ENCODE data around the gene SEC14L5. TPM values are rescaled to one million over a fixed set of nuclear protein-coding genes. Genes with fewer than 3 reads are reported as not detected.

Gene SEC14L5
- total and polyA plus RNA-seq, 10 of the 15 experiments (the other 5 are each of a cell fraction or from before 2014, with no cell fraction given) = 0.01 TPM; not detected in 9

DNA sequence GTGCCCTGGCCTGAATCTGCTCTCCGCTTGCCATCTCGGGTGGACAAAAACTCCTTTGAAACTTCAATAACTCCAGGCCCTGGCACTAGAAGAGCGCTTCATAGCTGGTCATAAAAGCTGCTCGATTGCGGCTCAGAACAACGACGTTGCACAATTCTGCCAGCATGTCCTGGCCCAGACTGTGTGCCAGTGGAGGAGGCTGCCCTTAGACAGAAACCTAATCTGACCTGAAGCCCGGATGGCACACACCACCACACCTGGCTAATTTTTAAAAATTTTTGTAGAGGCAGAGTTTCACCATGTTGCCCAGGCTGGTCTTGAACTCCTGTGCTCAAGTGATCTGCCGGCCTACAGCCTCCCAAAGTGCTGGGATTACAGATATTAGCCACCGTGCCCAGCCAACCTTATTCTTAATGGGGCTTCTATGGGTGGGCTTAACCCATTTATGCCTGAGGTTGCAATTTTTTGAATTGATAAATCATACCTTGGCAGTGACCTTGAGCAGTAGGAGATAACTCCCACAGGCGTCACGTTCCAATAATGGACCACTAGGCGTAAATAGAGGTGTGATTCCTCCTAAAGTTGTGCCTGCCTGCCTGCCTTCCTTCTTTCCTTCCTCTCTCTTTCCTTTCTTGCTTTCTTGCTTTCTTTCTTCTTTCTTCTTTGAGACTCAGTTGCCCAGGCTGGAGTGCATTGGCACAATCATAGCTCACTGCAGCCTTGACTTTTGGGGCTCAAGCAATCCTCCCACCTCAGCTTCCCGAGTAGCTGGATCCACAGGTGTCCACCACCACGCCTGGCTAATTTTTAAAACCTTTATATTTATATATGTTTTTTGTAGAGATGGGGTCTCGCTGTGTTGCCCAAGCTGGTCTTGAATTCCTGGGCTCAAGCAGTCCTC, 20.1 kb upstream of the SEC14L5 start:
- ChIA-PET SMC1A (ENCODE audit: uncharacterized antibody, unreplicated experiment) (no interaction called here), CTCF (no interaction called here), RAD21 (ENCODE audit: unreplicated experiment) (no interaction called here), POLR2A (no interaction called here)
- Histone ChIP-seq H3K27ac (ENCODE audit: control insufficient read depth, insufficient read depth) (no peak overlapping the region), H3K36me3 (ENCODE audit: control insufficient read depth in 2 of 2, insufficient read depth in 2 of 2, low read length in 1 of 2) (no peaks in the 10 kb centered on the region), H3K4me2 (ENCODE audit: control insufficient read depth, insufficient read depth) (no peak overlapping the region), H3K27me3 (replicated peaks in 1 of 2; ENCODE audit: control insufficient read depth in 2 of 2, insufficient read depth in 2 of 2, low read length in 1 of 2) (peaks cover 2 to 12% of the 10 kb centered on the region in 2 experiments; a peak in 3 of 4 replicates), H3K4me1 (ENCODE audit: control insufficient read depth, insufficient read depth, low read length) (no peaks in the 10 kb centered on the region), H3K9ac (ENCODE audit: control insufficient read depth, insufficient read depth, low read length) (no peak overlapping the region), H2AFZ (ENCODE audit: control insufficient read depth, low read depth, low read length) (no peak overlapping the region), H4K20me1 (ENCODE audit: control insufficient read depth, insufficient read depth) (no peaks in the 10 kb centered on the region; the same call in 1 of the 2 replicates), H3K79me2 (ENCODE audit: control insufficient read depth, insufficient read depth, low read length) (no peaks in the 10 kb centered on the region), H3K4me3 (no peak overlapping the region), H3K9me3 (replicated peaks; ENCODE audit: control insufficient read depth, insufficient read depth, low read length) (no peaks in the 10 kb centered on the region)
- no peak for FAIRE-seq
- no peak for ATAC-seq
- TF ChIP-seq RAD51 (IDR thresholded peaks at IDR 0.05) (no peak), POLR2A (IDR thresholded peaks at IDR 0.05; ENCODE audit: low read depth, low read length) (no peak), EP300 (IDR thresholded peaks at IDR 0.05; ENCODE audit: borderline replicate concordance in 1 of 2, control insufficient read depth in 1 of 2, low read depth in 2 of 2, low read length in 2 of 2) (no peak), MEF2B (IDR thresholded peaks at IDR 0.05; ENCODE audit: partially characterized antibody, poor library complexity, severe bottlenecking) (no peak), ZNF622 (IDR thresholded peaks at IDR 0.05) (no peak), POU2F2 (IDR thresholded peaks at IDR 0.05; ENCODE audit: borderline replicate concordance, low read depth, low read length) (no peak), ZNF207 (IDR thresholded peaks at IDR 0.05; ENCODE audit: borderline replicate concordance) (no peak)
- in situ Hi-C loops (cut with MboI) = no loop called here
- DNase-seq (ENCODE audit: low read depth, low spot score) = no peak
- intact Hi-C loops (cut with micrococcal nuclease; ENCODE audit: unreplicated experiment) = no loop called here
- WGBS (ENCODE audit: insufficient coverage, insufficient replicate concordance, low lambda C conversion rate, missing lambda C conversion rate) = 69% methylated on average over 16 of the region's 16 CpGs
- BruUV-seq (replicated peaks) = no TSS peak

DNA sequence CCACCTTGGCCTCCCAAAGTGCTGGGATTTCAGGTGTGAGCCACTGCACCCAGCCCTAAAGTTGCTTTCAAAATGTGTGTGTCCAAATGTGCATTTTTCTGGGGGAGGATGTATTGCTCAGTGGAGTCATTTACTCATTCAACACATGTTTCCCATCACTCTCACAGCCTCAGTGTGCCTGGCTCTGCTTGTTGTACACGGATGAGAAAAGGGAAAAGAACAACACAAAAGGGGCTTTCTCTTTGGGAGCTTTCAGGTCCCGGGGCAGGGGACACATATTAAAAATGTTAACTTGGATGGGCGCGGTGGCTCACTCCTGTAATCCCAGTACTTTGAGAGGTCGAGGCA, 19.5 kb upstream of the SEC14L5 start:
- BruUV-seq (replicated peaks) = no TSS peak
- Histone ChIP-seq H3K79me2 (ENCODE audit: control insufficient read depth, insufficient read depth, low read length) (no peaks in the 10 kb centered on the region), H3K9ac (ENCODE audit: control insufficient read depth, insufficient read depth, low read length) (no peak overlapping the region), H3K27ac (ENCODE audit: control insufficient read depth, insufficient read depth) (no peak overlapping the region), H2AFZ (ENCODE audit: control insufficient read depth, low read depth, low read length) (no peak overlapping the region), H3K27me3 (replicated peaks in 1 of 2; ENCODE audit: control insufficient read depth in 2 of 2, insufficient read depth in 2 of 2, low read length in 1 of 2) (peaks cover 2 to 12% of the 10 kb centered on the region in 2 experiments; a peak in 3 of 4 replicates), H3K4me1 (ENCODE audit: control insufficient read depth, insufficient read depth, low read length) (no peaks in the 10 kb centered on the region), H3K4me2 (ENCODE audit: control insufficient read depth, insufficient read depth) (no peak overlapping the region), H3K36me3 (ENCODE audit: control insufficient read depth in 2 of 2, insufficient read depth in 2 of 2, low read length in 1 of 2) (no peaks in the 10 kb centered on the region), H3K9me3 (replicated peaks; ENCODE audit: control insufficient read depth, insufficient read depth, low read length) (no peaks in the 10 kb centered on the region), H4K20me1 (ENCODE audit: control insufficient read depth, insufficient read depth) (no peaks in the 10 kb centered on the region; the same call in 1 of the 2 replicates), H3K4me3 (no peak overlapping the region)
- in situ Hi-C loops (cut with MboI) = no loop called here
- ATAC-seq (no peak), DNase-seq (ENCODE audit: low read depth, low spot score) (no peak), FAIRE-seq (no peak)
- 73% methylated on average over 5 of the region's 5 CpGs for WGBS (ENCODE audit: insufficient coverage, insufficient replicate concordance, low lambda C conversion rate, missing lambda C conversion rate)
- ChIA-PET CTCF (no interaction called here), POLR2A (no interaction called here), SMC1A (ENCODE audit: uncharacterized antibody, unreplicated experiment) (no interaction called here), RAD21 (ENCODE audit: unreplicated experiment) (no interaction called here)
- TF ChIP-seq EGR1 (IDR thresholded peaks at IDR 0.05; ENCODE audit: borderline replicate concordance in 1 of 2, low read depth in 2 of 2, low read length in 2 of 2) = no peak
- intact Hi-C loops (cut with micrococcal nuclease; ENCODE audit: unreplicated experiment) = no loop called here

Measured in GM12878 (cell line).